ENCODE results near the gene MAST1. TPM values are rescaled to one million over a fixed set of nuclear protein-coding genes. Genes with fewer than 3 reads are reported as not detected.
A peak's percentile ranks its signal among the peaks of the same experiment; 100 is the strongest.
"Not testable (repeated sequence)": the region's sequence is repeated elsewhere in the genome, so short reads cannot be mapped to it uniquely, and the experiment has no call there.

Gene MAST1
- total RNA-seq, 1 experiment from 2014 or later, result 2.3 TPM

DNA sequence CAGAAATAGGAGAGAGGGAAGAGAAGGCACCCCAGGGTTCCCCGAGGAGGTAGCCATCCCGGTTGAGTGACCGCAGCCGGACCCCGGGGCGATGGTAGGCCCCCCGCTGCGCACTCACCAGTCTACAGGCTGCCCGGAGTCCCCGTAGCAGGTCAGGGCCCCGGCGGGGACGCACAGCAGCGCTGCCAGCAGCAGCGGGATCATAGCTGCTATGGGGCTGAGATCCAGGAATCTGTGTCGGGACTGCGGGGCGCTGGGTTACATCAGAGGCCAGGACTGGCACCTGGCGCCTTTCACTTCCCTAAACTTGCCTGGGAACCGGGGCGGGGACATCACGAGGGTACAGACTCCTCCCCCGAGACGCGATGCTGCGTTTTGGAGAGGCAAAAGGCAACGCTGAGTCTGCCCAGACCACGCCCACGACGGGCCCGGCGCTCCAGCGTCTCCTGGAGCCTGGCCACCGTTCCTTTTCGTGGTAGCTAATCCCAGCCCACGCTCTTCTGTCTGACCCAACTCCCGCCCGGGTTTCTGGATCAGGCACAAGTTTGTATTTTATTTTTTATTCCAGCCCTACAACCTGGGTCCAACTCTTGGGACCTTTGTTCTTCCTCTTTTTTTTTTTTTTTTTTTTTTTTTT, 43.0 kb downstream of the MAST1 start, which contains the start of gene DNASE2:
Gene DNASE2, minus strand, starts transcription at position 278 of the 637 bp plus-strand sequence. Its CDS starts 74 bp downstream, at position 204.
- in situ Hi-C loops (cut with HindIII; ENCODE audit: low pct_unique_long_range_greater_than_20kb, low sequenced_read_pairs), result no loop called here
- DNase-seq (ENCODE audit: low read depth, low spot score), result peak; percentile 93

DNA sequence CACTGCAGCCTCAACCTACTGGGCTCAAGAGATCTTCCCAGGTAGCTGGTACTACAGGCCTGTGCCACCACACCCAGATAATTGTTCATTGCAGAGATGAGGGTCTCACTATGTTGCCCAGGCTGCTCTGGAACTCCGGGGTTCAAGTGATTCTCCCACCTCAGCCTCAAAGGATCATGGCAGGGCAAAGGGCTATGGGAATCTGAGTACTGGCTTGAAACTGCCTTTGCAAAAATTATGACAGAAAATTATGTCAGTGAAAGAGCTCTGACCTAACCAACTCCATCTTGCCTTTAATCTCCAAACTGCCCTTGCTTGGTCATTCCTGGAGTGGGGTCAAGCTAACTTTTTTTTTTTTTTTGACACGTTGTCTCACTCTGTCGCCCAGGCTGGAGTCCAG, 44.3 kb downstream of the MAST1 start:
- no peak for DNase-seq (ENCODE audit: low read depth, low spot score)
- in situ Hi-C loops (cut with HindIII; ENCODE audit: low pct_unique_long_range_greater_than_20kb, low sequenced_read_pairs), result no loop called here

DNA sequence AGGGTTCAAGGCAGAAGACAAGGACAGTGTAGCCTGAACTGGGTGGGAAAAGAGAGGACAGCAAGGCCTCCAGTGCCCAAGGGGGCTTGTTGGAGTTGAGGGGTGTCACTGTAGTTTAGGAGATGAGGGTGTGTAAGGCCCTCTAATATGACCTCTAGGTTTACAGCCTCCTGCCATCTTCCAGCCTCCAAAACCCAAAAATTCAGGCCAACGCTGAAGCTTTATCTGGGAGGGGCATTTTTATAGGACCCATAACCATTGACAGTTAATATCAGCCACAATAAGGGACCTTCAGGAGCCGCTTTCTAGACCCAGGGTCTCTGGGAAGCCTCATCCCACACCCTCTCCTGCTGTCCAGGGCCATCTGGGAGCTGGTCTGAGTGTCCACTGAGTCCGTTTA, 45.9 kb downstream of the MAST1 start:
- in situ Hi-C loops (cut with HindIII; ENCODE audit: low pct_unique_long_range_greater_than_20kb, low sequenced_read_pairs), result no loop called here
- DNase-seq (ENCODE audit: low read depth, low spot score), result no peak

DNA sequence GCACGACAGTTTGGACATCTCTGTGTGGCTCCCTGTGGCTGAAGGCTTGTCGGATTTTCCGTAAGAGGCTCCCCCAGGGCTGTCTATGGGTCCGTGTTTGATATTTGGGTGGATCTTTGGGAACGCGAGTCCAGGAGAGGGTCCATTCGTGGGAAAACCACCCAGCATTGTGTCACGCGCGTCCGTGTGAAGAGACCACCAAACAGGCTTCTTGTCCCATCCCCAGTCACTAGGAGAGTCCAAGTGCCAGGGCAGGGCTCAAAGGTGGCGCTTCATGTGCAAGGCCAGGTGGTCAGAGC, 46.3 kb downstream of the MAST1 start:
- in situ Hi-C loops (cut with HindIII; ENCODE audit: low pct_unique_long_range_greater_than_20kb, low sequenced_read_pairs), result no loop called here
- DNase-seq (ENCODE audit: low read depth, low spot score), result no peak

DNA sequence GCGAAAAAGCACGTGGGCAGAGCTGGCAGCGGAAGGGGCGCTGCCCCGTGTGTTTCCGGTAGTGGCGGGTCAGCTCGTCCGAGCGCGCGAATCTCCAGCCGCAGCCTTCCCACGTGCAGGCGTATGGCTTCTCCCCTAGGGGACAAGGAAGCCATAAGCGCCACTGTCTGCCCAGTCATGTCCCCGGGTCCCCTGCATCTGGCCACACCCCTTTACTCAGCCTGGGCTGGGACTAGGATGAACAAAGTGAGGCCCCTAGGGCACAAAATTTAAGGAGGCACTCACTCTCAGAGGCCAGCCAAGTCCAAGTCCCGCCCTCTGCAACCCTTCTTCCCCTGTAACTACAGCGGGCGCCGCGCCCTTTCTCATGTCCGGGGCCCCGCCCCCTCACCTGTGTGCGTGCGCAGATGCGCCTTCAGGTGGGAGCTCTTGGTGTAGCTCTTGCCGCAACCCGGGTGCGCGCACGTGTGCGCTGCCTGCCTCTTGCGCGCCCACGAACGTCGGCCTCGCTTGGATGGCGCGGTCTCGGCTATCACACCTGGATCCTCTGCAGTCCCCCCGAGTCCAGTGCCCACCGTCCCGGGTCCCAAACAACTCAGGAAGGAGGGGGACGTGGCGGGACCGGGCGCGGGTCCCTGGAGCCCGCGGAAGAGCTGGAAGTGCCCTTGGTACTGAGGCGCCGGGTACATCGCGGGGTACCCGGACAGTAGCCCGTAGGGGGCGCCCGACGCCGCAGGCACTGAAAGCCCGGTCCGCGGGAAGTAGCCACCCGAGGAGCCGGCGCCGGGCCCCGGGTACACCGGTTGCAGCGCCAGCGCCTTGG, 46.8 kb downstream of the MAST1 start:
- DNase-seq (ENCODE audit: low read depth, low spot score), result peak; percentile 17
- in situ Hi-C loops (cut with HindIII; ENCODE audit: low pct_unique_long_range_greater_than_20kb, low sequenced_read_pairs), result no loop called here

DNA sequence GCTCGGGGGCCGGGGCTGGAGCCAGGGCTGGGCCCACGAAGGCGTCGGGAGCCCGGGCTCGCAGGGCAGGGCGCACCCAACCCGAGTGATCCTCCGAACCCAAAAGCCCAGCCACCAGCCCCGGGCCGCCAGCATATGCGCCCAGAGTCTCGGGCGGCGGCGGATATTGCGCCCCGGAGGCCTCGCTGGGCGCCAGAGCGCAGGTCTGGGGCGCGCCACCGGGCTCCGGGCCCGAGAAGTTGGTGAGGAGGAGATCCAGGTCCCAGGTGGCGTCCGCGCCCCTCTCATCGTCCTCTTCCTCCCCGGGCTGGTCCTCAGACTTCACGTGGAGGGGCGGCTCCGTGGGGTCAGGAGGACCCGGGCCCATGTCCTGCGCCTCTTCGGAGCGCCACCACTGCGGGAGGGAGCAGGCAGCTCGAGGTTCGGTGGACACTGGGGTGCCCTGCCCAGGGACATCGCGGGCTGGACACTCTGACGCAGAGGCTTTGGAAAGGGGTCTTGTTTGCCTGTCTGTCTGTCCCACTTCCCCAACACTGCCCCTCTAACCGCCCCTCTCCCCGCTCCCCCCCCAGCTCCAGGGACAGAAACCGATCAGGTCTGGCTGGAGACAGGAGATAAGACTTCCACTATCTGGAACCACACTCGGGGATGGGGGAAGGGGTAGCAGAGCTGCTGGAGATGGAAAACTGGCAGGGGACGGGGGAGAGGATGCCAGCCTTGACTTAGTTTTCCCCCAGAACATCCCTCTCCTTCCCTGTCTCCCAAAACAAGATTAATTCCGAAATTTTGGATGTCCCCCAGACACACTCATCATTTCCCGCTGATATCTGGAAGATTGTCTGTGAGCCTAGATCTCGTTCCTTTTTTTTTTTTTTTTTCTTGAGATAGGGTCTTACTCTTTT, 47.7 kb downstream of the MAST1 start:
- in situ Hi-C loops (cut with HindIII; ENCODE audit: low pct_unique_long_range_greater_than_20kb, low sequenced_read_pairs), result no loop called here
- no peak for DNase-seq (ENCODE audit: low read depth, low spot score)

DNA sequence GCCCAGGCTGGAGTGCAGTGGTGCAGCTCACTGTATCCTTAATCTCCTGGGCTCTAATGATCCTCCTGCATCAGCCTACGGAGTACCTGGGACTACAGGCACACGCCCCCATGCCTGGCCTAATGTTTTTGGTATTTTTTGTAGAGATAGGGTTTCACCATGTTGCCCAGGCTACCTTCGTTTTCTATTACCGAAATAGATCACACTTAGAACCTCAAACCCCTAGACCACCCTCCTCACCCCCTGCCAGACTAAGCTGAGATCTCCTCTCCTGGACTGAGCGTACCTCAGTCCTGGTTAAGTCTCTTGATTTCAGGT, 48.3 kb downstream of the MAST1 start:
- in situ Hi-C loops (cut with HindIII; ENCODE audit: low pct_unique_long_range_greater_than_20kb, low sequenced_read_pairs), result no loop called here
- DNase-seq (ENCODE audit: low read depth, low spot score), result no peak

DNA sequence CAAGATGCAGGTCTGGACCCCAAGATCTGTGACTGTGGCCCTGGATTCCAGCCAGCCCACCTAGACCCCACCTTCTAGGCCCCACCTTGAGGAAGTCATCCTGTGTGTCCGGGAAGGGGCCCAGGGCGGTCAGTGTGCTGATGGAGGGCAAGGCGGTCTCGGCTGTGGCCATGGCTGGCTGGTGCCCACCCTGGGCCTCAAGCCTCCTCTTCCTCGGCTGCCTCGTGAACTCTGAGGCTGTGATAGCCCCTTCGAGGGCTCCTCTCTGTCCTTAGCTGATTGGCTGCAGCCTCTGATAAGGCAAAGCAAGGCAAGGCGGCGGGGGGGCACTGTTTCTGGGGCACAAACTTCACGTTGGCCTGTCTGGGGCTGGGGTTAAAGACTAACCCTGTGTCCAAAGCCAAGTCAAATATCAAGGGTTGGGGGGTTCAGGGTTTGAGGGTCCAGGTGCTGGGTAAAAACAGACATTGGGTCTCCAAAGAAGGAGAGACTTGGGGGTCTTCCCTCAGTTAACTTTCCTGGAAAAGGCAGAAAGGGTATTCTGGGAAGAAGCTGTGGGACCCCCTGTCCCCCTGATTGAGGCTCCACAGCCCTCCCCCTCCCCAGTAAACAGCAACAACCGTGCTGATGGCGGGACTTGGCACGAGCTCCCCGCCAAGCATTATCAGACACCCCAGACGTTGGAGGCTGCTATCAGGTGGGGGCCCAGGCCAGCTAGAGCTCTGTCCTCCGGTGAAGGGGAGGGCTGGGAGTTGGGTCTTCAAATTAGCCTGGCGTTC, 48.8 kb downstream of the MAST1 start, which contains the start of gene KLF1:
Gene KLF1, minus strand, starts transcription at position 233 of the 779 bp plus-strand sequence. Its CDS starts 61 bp downstream, at position 172.
- no peak for DNase-seq (ENCODE audit: low read depth, low spot score)
- in situ Hi-C loops (cut with HindIII; ENCODE audit: low pct_unique_long_range_greater_than_20kb, low sequenced_read_pairs), result no loop called here

DNA sequence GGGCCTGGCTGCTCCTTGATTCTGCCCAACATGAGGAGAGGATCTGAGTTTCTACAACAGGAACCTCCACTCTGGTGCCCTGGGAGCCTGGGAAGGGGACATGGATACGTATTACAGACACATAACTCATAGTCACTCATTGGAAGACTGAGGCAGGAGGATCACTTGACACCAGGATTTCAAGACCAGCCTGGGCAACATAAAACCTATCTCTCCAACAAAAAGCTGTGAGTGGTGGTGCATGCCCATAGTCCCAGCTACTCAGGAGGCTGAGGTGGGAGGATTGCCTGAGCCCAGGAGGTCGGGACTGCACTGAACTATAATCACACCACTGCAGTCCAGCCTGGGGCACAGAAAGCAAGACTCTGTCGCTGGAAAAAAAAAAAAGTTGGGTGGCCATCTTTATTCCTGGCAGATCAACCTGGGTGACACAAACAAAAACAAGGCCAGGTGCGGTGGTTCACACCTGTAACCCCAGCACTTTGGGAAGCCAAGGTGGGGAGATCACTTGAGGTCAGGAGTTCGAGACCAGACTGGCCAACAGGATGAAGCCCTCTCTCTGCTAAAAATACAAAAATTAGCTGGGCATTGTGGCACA, 49.8 kb downstream of the MAST1 start:
- no peak for DNase-seq (ENCODE audit: low read depth, low spot score)
- in situ Hi-C loops (cut with HindIII; ENCODE audit: low pct_unique_long_range_greater_than_20kb, low sequenced_read_pairs), result no loop called here

DNA sequence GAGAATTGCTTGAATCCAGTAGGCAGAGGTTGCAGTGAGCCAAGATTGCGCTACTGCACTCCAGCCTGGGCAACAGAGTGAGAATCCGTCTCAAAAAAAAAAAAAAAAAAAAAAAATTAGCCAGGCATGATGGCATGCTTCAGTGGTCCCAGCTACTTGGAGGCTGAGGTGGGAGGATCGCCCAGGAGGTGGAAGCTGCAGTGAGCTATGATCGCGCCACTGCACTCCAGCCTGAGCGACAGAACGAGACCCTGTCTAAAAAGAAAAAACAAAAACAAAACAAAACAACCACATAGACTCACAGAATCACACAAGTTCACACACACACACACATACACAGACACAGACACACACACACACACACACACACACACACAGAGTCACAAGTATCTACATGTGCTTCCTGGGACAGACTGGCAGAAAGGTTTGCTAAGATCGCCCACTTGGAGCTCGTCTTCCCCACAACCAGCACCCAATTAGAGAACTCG, 52.0 kb downstream of the MAST1 start:
- in situ Hi-C loops (cut with HindIII; ENCODE audit: low pct_unique_long_range_greater_than_20kb, low sequenced_read_pairs); DNase-seq (ENCODE audit: low read depth, low spot score): not testable (repeated sequence)

DNA sequence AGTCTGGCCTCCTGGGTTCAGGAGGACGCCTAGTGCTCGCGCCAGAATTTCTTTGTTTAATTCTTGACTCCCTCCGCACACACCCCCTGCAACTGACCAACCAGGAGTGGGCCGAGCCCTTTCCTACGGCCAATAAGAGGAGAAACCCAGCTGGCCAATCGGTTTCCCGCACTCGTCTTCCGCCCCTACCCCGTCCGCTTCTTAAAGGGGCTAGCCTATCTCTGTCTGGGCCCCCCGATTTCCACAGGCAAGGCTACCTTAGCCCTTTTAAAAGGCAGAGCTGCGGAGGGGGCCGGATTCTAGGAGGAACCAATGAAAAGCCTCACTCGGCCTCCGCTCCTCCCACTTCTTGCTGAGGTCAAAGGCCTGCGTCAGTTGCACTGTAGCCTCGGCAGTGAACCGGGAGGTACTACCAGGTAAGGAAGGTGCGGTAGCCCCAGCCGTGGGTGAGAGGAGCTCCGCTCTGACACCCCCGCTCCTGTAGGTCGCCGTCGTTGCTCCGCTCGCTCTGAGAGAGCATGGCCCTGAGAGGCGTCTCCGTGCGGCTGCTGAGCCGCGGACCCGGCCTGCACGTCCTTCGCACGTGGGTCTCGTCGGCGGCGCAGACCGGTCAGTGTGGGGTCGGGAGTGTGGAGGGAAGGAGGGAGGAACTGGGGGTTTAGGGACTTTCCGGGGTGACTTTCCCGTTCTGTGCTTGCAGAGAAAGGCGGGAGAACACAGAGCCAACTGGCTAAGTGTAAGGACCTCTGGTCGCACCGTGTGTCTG, 52.7 kb downstream of the MAST1 start, which contains the start of gene GCDH:
Gene GCDH, plus strand, starts transcription at position 374 of the 766 bp plus-strand sequence. Its CDS starts 145 bp downstream, at position 519.
- DNase-seq (ENCODE audit: low read depth, low spot score), result peak; percentile 98
- in situ Hi-C loops (cut with HindIII; ENCODE audit: low pct_unique_long_range_greater_than_20kb, low sequenced_read_pairs), result no loop called here

DNA sequence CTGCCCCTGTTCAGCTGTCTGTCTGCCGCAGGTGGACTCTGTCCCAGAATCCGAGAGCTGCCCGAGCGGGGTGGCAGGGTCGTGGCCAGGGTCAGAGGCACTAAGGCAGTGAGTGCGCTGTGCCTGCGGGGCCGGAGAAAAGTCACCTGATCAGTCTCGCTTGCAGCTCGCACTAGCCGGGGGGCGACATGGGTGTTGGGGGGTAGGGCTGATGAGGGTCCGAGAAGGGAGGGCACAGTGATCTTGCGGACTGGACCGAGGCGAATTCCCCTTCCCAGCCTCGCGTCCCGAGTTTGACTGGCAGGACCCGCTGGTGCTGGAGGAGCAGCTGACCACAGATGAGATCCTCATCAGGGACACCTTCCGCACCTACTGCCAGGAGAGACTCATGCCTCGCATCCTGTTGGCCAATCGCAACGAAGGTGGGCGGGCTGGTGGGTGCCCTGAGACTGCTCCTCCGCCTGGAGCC, 53.3 kb downstream of the MAST1 start:
- in situ Hi-C loops (cut with HindIII; ENCODE audit: low pct_unique_long_range_greater_than_20kb, low sequenced_read_pairs), result no loop called here
- DNase-seq (ENCODE audit: low read depth, low spot score), result no peak

DNA sequence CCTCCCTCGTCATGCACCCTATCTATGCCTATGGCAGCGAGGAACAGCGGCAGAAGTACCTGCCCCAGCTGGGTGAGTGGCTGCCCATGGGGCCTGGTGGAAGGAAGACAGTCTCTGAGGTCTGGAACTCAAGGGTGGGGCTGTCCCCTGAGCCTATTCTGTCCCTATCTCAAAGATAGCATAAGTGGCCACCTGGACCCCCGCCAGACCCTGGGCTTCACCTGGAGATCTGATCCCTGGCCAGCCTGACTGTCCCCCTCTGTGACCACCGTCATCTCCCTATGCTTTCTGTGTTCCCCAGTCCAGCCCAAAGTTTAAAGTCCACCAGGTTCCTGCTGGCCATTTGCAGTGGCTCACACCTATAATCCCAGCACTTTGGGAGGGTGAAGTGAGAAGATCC, 55.3 kb downstream of the MAST1 start:
- in situ Hi-C loops (cut with HindIII; ENCODE audit: low pct_unique_long_range_greater_than_20kb, low sequenced_read_pairs), result no loop called here

DNA sequence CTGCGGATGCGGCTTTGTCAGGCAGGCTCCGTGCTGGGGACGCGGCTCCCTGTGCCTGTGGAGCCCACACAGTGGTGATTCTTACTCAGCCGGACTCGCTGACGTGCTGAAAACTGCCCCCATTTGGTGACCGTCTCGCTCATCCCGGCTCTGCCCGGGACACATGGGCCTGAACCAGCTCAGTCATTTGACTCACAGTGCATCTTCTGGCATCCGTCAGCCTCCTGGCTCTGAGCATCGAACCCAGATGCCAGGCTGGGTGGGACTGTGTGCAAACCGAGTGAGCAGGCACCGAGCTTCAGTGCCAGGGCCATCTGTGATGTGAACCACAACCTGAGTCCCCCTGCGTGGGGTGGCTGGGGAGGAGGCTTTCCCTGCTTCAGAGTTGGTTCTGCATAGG, 58.1 kb downstream of the MAST1 start:
- in situ Hi-C loops (cut with HindIII; ENCODE audit: low pct_unique_long_range_greater_than_20kb, low sequenced_read_pairs), result no loop called here
- no peak for DNase-seq (ENCODE audit: low read depth, low spot score)

More for the DNA sequence above, 55.3 kb downstream of the MAST1 start:
- DNase-seq (ENCODE audit: low read depth, low spot score), result no peak

DNA sequence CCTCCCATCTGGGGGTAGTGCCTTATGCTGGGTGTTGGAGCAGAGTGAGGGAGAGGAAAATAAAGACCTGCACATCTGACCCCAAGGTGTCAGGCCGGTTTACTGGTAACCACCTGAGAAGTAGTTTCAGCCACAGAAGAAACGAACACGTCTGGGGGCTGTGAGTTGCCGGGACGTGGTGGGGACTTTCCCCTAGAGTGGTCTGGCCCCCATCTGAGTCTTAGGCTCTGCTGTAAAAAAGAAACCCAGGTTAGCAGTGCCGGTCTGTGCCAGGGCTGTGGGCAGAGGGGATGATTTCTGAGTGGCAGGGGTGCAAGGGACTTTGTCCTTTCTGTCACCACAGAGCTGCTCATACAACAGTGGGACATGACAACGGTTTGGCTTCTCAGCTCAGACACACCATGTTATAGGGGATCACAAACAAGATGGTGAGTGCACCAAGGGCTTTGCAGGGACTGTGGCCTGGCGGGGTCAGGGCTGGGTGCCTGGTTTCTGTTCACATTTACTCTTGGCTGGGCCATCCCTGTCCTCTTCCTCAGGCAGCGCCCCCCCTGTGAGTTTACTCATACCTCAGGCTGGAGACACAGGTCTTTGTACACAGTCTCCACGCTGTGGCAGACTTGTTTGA, 61.7 kb downstream of the MAST1 start:
- in situ Hi-C loops (cut with HindIII; ENCODE audit: low pct_unique_long_range_greater_than_20kb, low sequenced_read_pairs), result no loop called here
- no peak for DNase-seq (ENCODE audit: low read depth, low spot score)

DNA sequence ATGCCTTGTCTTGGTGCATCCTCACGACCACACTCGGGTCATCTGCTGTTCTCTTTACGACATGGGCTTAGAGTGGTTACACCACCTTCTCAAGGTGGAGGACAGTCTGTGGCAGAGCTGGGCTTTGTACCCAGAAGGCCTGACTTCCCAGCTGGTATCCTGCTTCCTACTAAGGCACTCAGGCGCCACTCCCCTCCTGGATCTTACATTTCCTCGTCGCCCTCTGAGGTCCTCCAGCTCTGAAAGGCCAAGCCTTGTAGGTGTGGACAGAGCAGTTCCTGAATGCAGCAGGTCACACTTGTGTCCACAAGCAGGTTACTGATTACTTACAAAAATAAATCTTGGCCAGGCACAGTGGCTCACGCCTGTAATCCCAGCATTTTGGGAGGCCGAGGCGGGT, 68.9 kb downstream of the MAST1 start:
- DNase-seq (ENCODE audit: low read depth, low spot score), result no peak
- in situ Hi-C loops (cut with HindIII; ENCODE audit: low pct_unique_long_range_greater_than_20kb, low sequenced_read_pairs), result no loop called here
